WTC11 (cell line): ENCODE measurements around the gene AADACL2. TPM values are rescaled to one million over a fixed set of nuclear protein-coding genes. Genes with fewer than 3 reads are reported as not detected.

ENCODE experiments used
- ATAC-seq: fragments of 200-7000 bp; cut with Tn5 transposase; 2 replicates; pipeline ENCODE4 v1.10.0; 2021; ENCODE audit warnings: mild to moderate bottlenecking, moderate library complexity
- CTCF ChIA-PET: fragments of 300-600 bp; sonication (Branson Sonifier 250); formaldehyde crosslinking; loops from one replicate; lab custom pipeline; 2021; ENCODE audit warnings: antibody characterized with exemption; lab: Charles Lee
- POLR2A ChIA-PET: fragments of 350-600 bp; sonication (Branson Sonifier 250); formaldehyde crosslinking; loops from one replicate; lab custom pipeline; 2021; ENCODE audit warnings: antibody characterized with exemption; lab: Charles Lee
- DNase-seq: peaks from one replicate; pipeline ENCODE4 v3.0.0; 2021; ENCODE audit warnings: low spot score
- H3K27ac Mint-ChIP-seq: 2 replicates; pipeline ENCODE4 v1.8.0; 2021; ENCODE audit warnings: mixed read lengths
- H3K27me3 Mint-ChIP-seq: 2 replicates; pipeline ENCODE4 v1.8.0; 2021; ENCODE audit warnings: low read depth, mild to moderate bottlenecking, moderate library complexity, mixed read lengths
- H3K36me3 Mint-ChIP-seq: 2 replicates; pipeline ENCODE4 v1.8.0; 2021; ENCODE audit warnings: mixed read lengths
- H3K4me1 Mint-ChIP-seq: 2 replicates; pipeline ENCODE4 v1.8.0; 2022; ENCODE audit warnings: mixed read lengths
- H3K4me3 Mint-ChIP-seq: 2 replicates; pipeline ENCODE4 v1.8.0; 2021; ENCODE audit warnings: mild to moderate bottlenecking, moderate library complexity, mixed read lengths
- H3K9me3 Mint-ChIP-seq: 2 replicates; pipeline ENCODE4 v1.8.0; 2021; ENCODE audit warnings: mixed read lengths
- AR ChIP-seq: fragments of 250-450 bp; sonication (Bioruptor Pico); IDR thresholded peaks from 2 replicates; pipeline ENCODE4 v1.9.0; 2021; ENCODE audit warnings: mild to moderate bottlenecking
- CBFB ChIP-seq: sonication (generic); formaldehyde crosslinking; IDR thresholded peaks from 2 replicates; pipeline ENCODE4 v1.8.1; 2022; ENCODE audit warnings: mild to moderate bottlenecking, low read depth, missing genetic modification reagents
- CREM ChIP-seq: sonication (generic); formaldehyde crosslinking; IDR thresholded peaks from 2 replicates; pipeline ENCODE4 v1.8.1; 2022; ENCODE audit warnings: mild to moderate bottlenecking, missing genetic modification reagents, moderate library complexity
- CTCF ChIP-seq: fragments of 200-600 bp; IDR thresholded peaks from 2 replicates; pipeline ENCODE4 v1.8.0; 2022; ENCODE audit warnings: antibody characterized with exemption
- E2F4 ChIP-seq: sonication (generic); formaldehyde crosslinking; IDR thresholded peaks from 2 replicates; pipeline ENCODE4 v1.8.1; 2022; ENCODE audit warnings: low read depth, mild to moderate bottlenecking, moderate library complexity, missing genetic modification reagents, borderline replicate concordance
- ELF4 ChIP-seq: sonication (generic); formaldehyde crosslinking; IDR thresholded peaks from 2 replicates; pipeline ENCODE4 v1.8.1; 2022; ENCODE audit warnings: low read depth, mild to moderate bottlenecking, moderate library complexity, missing genetic modification reagents
- JAZF1 ChIP-seq: fragments of 250-450 bp; sonication (Bioruptor Pico); IDR thresholded peaks from 2 replicates; pipeline ENCODE4 v1.9.0; 2021; ENCODE audit warnings: moderate library complexity, mild to moderate bottlenecking, inconsistent platforms
- MYBL2 ChIP-seq: sonication (generic); formaldehyde crosslinking; IDR thresholded peaks from 2 replicates; pipeline ENCODE4 v1.8.1; 2023; ENCODE audit warnings: mild to moderate bottlenecking, moderate library complexity, missing genetic modification reagents
- NFATC4 ChIP-seq: fragments of 250-450 bp; sonication (Bioruptor Pico); IDR thresholded peaks from 2 replicates; pipeline ENCODE4 v1.9.0; 2021; ENCODE audit warnings: mild to moderate bottlenecking
- NFE2L1 ChIP-seq: sonication (generic); formaldehyde crosslinking; IDR thresholded peaks from 2 replicates; pipeline ENCODE4 v1.8.1; 2023; ENCODE audit warnings: missing genetic modification reagents
- NR1H2 ChIP-seq: sonication (generic); formaldehyde crosslinking; IDR thresholded peaks from 2 replicates; pipeline ENCODE4 v1.9.0; 2021; ENCODE audit warnings: mild to moderate bottlenecking, moderate library complexity, missing genetic modification reagents
- NR2C2 ChIP-seq: sonication (generic); formaldehyde crosslinking; IDR thresholded peaks from 2 replicates; pipeline ENCODE4 v1.8.0; 2022; ENCODE audit warnings: mild to moderate bottlenecking, missing genetic modification reagents
- PREB ChIP-seq: sonication (generic); formaldehyde crosslinking; IDR thresholded peaks from 2 replicates; pipeline ENCODE4 v1.8.1; 2022; ENCODE audit warnings: mild to moderate bottlenecking, missing genetic modification reagents, moderate library complexity, borderline replicate concordance
- RELA ChIP-seq: sonication (generic); formaldehyde crosslinking; IDR thresholded peaks from 2 replicates; pipeline ENCODE4 v1.8.1; 2022; ENCODE audit warnings: missing genetic modification reagents, mild to moderate bottlenecking, borderline replicate concordance
- SMAD4 ChIP-seq: sonication (generic); formaldehyde crosslinking; IDR thresholded peaks from 2 replicates; pipeline ENCODE4 v1.8.0; 2022; ENCODE audit warnings: mild to moderate bottlenecking, missing genetic modification reagents
- SOX15 ChIP-seq: fragments of 250-450 bp; sonication (Bioruptor Pico); IDR thresholded peaks from 2 replicates; pipeline ENCODE4 v1.9.0; 2021; ENCODE audit warnings: mild to moderate bottlenecking
- STAT6 ChIP-seq: sonication (generic); formaldehyde crosslinking; conservative IDR thresholded peaks from 2 replicates; pipeline ENCODE4 v1.8.1; 2023; ENCODE audit warnings: mild to moderate bottlenecking, low read depth, missing genetic modification reagents, moderate library complexity
- TEAD4 ChIP-seq: sonication (generic); formaldehyde crosslinking; IDR thresholded peaks from 2 replicates; pipeline ENCODE4 v1.8.0; 2022; ENCODE audit warnings: mild to moderate bottlenecking, missing genetic modification reagents
- ZNF138 ChIP-seq: sonication (generic); formaldehyde crosslinking; conservative IDR thresholded peaks from 2 replicates; pipeline ENCODE4 v1.8.1; 2022; ENCODE audit warnings: mild to moderate bottlenecking, moderate library complexity, missing genetic modification reagents
- ZNF219 ChIP-seq: sonication (generic); formaldehyde crosslinking; IDR thresholded peaks from 2 replicates; pipeline ENCODE4 v1.8.0; 2023; ENCODE audit warnings: missing genetic modification reagents, mild to moderate bottlenecking, borderline replicate concordance
- ZNF317 ChIP-seq: sonication (generic); formaldehyde crosslinking; IDR thresholded peaks from 2 replicates; pipeline ENCODE4 v1.8.1; 2023; ENCODE audit warnings: low read depth, mild to moderate bottlenecking, moderate library complexity, missing genetic modification reagents, borderline replicate concordance
- total RNA-seq: library from RNA; stranded (reverse); gene quantifications from 3 replicates; pipeline ENCODE4 v1.2.3, GENCODE V29; 2021
- TF ChIP-seq, protein P1 (sequence below): fragments of 250-450 bp; sonication (Bioruptor Pico); IDR thresholded peaks from 2 replicates; pipeline ENCODE4 v1.9.0; 2021; ENCODE audit warnings: mild to moderate bottlenecking
- TF ChIP-seq, protein P2 (sequence below): sonication (generic); formaldehyde crosslinking; IDR thresholded peaks from 2 replicates; pipeline ENCODE4 v1.8.0; 2022; ENCODE audit warnings: mild to moderate bottlenecking, missing genetic modification reagents
- TF ChIP-seq, protein P3 (sequence below): sonication (generic); formaldehyde crosslinking; IDR thresholded peaks from 2 replicates; pipeline ENCODE4 v1.8.1; 2023; ENCODE audit warnings: mild to moderate bottlenecking, missing genetic modification reagents

The AADACL2 gene
- total RNA-seq, 1 experiment from 2014 or later: not detected

- Mint-ChIP-seq H3K9me3 (no peaks in the 10 kb centered on the region), H3K36me3 (no peaks in the 10 kb centered on the region), H3K27ac (no peak overlapping the region), H3K4me1 (no peaks in the 10 kb centered on the region)
- ChIA-PET CTCF (no interaction called here), POLR2A (no interaction called here)
- DNase-seq: no peak
- TF ChIP-seq NFE2L1 (CRISPR knock-in tag): no peak
- no peak for TF ChIP-seq NR1H2 (CRISPR knock-in tag)
- TF ChIP-seq, protein P1, sequence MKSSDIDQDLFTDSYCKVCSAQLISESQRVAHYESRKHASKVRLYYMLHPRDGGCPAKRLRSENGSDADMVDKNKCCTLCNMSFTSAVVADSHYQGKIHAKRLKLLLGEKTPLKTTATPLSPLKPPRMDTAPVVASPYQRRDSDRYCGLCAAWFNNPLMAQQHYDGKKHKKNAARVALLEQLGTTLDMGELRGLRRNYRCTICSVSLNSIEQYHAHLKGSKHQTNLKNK (CRISPR knock-in tag): no peak
- TF ChIP-seq ZNF138 (CRISPR knock-in tag): no peak
- no peak for TF ChIP-seq CREM (CRISPR knock-in tag)
- no peak for TF ChIP-seq ZNF317 (CRISPR knock-in tag)
- TF ChIP-seq, protein P2, sequence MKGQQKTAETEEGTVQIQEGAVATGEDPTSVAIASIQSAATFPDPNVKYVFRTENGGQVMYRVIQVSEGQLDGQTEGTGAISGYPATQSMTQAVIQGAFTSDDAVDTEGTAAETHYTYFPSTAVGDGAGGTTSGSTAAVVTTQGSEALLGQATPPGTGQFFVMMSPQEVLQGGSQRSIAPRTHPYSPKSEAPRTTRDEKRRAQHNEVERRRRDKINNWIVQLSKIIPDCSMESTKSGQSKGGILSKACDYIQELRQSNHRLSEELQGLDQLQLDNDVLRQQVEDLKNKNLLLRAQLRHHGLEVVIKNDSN: no peak
- TF ChIP-seq TEAD4 (CRISPR knock-in tag): no peak
- no peak for TF ChIP-seq NFATC4
- TF ChIP-seq, protein P3, sequence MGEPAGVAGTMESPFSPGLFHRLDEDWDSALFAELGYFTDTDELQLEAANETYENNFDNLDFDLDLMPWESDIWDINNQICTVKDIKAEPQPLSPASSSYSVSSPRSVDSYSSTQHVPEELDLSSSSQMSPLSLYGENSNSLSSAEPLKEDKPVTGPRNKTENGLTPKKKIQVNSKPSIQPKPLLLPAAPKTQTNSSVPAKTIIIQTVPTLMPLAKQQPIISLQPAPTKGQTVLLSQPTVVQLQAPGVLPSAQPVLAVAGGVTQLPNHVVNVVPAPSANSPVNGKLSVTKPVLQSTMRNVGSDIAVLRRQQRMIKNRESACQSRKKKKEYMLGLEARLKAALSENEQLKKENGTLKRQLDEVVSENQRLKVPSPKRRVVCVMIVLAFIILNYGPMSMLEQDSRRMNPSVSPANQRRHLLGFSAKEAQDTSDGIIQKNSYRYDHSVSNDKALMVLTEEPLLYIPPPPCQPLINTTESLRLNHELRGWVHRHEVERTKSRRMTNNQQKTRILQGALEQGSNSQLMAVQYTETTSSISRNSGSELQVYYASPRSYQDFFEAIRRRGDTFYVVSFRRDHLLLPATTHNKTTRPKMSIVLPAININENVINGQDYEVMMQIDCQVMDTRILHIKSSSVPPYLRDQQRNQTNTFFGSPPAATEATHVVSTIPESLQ (CRISPR knock-in tag): no peak
- TF ChIP-seq AR: no peak
- no peak for TF ChIP-seq MYBL2 (CRISPR knock-in tag)
- no peak for TF ChIP-seq ZNF219
- TF ChIP-seq CBFB (CRISPR knock-in tag): no peak
- TF ChIP-seq SMAD4 (CRISPR knock-in tag): no peak
- no peak for TF ChIP-seq PREB (CRISPR knock-in tag)
- TF ChIP-seq, all 79 proteins: peak for 0
- H3K4me3 Mint-ChIP-seq: no peak overlapping the region
- no peaks in the 10 kb centered on the region for H3K27me3 Mint-ChIP-seq
- ATAC-seq: no peak
These were observed 37.2 kb downstream of the AADACL2 start for GRCh38 chr3:151770956-151771355.

GRCh38 chr3:151772825-151773480 is 39.2 kb downstream of the AADACL2 start:
- ChIA-PET POLR2A (no interaction called here), CTCF (no interaction called here)
- ATAC-seq: no peak
- H3K4me1 Mint-ChIP-seq: no peaks in the 10 kb centered on the region
- DNase-seq: no peak
- H3K27me3 Mint-ChIP-seq: no peaks in the 10 kb centered on the region
- H3K4me3 Mint-ChIP-seq: no peak overlapping the region
- H3K27ac Mint-ChIP-seq: no peak overlapping the region
- no peaks in the 10 kb centered on the region for H3K9me3 Mint-ChIP-seq
- no peaks in the 10 kb centered on the region for H3K36me3 Mint-ChIP-seq
- TF ChIP-seq CTCF: no peak
- TF ChIP-seq JAZF1 (CRISPR knock-in tag): no peak
- no peak for TF ChIP-seq ELF4
- TF ChIP-seq STAT6 (CRISPR knock-in tag): no peak
- TF ChIP-seq SOX15 (CRISPR knock-in tag): no peak
- TF ChIP-seq RELA (CRISPR knock-in tag): no peak
- TF ChIP-seq NR2C2 (CRISPR knock-in tag): no peak
- TF ChIP-seq E2F4: no peak
